ENCODE data around the gene SLC39A10. TPM values are rescaled to one million over a fixed set of nuclear protein-coding genes. Genes with fewer than 3 reads are reported as not detected.

SLC39A10 gene
- polyA plus RNA-seq, 6 donors from 2014 or later: 14.8 to 24.4 (median 20.7) TPM

GRCh38 chr2:195768431-195768830 is 111.4 kb downstream of the SLC39A10 start:
- Mint-ChIP-seq H3K9me3 (peaks cover 0 to 22% (median 18%) of the 10 kb centered on the region in 7 donors), H3K36me3 (peaks cover 0 to 4% of the 10 kb centered on the region in 2 donors), H3K27ac (no peak overlapping the region), H3K4me1 (no peaks in the 10 kb centered on the region), H3K4me3 (no peak overlapping the region), H3K27me3 (no peaks in the 10 kb centered on the region)
- DNase-seq (no peak), ATAC-seq (ENCODE audit: low read depth in 2 of 2) (no peak)

- Mint-ChIP-seq H3K27ac (no peak overlapping the region), H3K27me3 (no peaks in the 10 kb centered on the region), H3K36me3 (no peaks in the 10 kb centered on the region), H3K4me3 (no peak overlapping the region), H3K4me1 (no peaks in the 10 kb centered on the region), H3K9me3 (peaks cover 0 to 11% (median 7%) of the 10 kb centered on the region in 7 donors)
- DNase-seq: no peak
- no peak for ATAC-seq (ENCODE audit: low read depth in 2 of 2)
Observed at GRCh38 chr2:195769975-195770374, 112.9 kb downstream of the SLC39A10 start.

- H3K27me3 Mint-ChIP-seq: peaks cover 0 to 10% (median 0%) of the 10 kb centered on the region in 3 donors
- H3K4me1 Mint-ChIP-seq: no peaks in the 10 kb centered on the region
- H3K4me3 Mint-ChIP-seq: no peak overlapping the region
- H3K9me3 Mint-ChIP-seq: no peaks in the 10 kb centered on the region
- ATAC-seq (ENCODE audit: low read depth in 2 of 2): no peak
- no peaks in the 10 kb centered on the region for H3K36me3 Mint-ChIP-seq
- no peak overlapping the region for H3K27ac Mint-ChIP-seq
- DNase-seq: no peak
Observed at GRCh38 chr2:195779491-195779890, 122.5 kb downstream of the SLC39A10 start.

GRCh38 chr2:195782156-195782555 is 125.1 kb downstream of the SLC39A10 start:
- no peaks in the 10 kb centered on the region for H3K9me3 Mint-ChIP-seq
- no peaks in the 10 kb centered on the region for H3K4me1 Mint-ChIP-seq
- no peak overlapping the region for H3K4me3 Mint-ChIP-seq
- no peaks in the 10 kb centered on the region for H3K36me3 Mint-ChIP-seq
- H3K27me3 Mint-ChIP-seq: peaks cover 0 to 12% (median under 1%) of the 10 kb centered on the region in 3 donors
- DNase-seq (no peak), ATAC-seq (ENCODE audit: low read depth in 2 of 2) (no peak)
- H3K27ac Mint-ChIP-seq: no peak overlapping the region
